EH (cell line): Measurements from ENCODE around the gene PPARD.
"Not testable (repeated sequence)": the region's sequence is repeated elsewhere in the genome, so short reads cannot be mapped to it uniquely, and the experiment has no call there.

Experiments
- DNase-seq: peaks from one replicate; pipeline ENCODE4 v3.0.0-alpha.2; 2015; ENCODE audit warnings: low read depth

The PPARD gene

DNA sequence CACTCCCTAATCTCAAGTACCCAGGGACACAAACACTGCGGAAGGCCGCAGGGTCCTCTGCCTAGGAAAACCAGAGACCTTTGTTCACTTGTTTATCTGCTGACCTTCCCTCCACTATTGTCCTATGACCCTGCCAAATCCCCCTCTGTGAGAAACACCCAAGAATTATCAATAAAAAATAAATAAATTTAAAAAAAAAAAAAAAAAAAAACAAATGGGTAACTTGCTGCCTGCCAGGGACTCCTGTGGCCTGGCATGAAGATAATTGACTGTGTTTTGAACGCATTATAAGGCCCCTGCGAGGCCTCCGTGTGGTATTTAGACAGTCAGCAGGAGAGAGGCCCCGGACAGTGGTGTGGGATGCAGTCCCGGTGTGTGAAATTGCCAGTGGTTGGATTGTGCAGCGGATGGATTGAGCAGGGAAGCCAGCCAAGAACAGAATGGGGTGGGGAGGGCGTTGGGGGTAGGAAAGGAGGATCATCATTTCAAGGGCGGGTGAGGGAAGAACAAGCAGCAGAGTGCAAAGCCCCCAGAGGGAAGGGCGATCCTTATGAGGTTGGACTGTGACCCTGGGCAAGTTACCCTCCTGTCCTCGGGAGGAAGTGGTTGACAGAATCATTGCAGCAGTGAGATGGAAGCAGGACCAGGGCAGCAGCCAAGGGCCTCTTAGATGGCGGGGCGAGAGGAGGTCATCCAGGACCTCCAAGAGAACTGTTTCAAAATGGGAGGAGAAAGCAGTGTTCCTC lies 43.3 kb downstream of the PPARD start:
- peak; percentile 65 for DNase-seq

DNA sequence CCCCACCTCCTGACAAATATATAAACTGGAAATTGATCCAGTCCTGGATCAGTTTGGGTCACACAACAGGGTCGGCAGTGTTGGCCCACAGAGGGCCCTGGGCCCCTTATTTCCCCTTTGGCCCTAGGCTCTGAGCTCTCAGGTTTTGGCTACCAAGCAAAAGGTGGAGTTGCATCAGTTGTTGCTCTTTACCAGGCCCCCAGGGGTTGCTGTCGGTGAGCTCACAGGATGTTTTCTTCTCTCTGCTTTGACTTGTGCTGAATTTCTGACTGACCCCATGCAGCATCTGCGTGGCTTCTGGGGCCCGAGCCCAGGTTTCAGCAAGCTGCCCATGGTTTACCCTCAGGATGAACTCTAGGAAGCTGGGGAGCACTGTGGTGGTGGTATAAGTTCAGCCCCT lies 44.6 kb downstream of the PPARD start:
- DNase-seq, result no peak

DNA sequence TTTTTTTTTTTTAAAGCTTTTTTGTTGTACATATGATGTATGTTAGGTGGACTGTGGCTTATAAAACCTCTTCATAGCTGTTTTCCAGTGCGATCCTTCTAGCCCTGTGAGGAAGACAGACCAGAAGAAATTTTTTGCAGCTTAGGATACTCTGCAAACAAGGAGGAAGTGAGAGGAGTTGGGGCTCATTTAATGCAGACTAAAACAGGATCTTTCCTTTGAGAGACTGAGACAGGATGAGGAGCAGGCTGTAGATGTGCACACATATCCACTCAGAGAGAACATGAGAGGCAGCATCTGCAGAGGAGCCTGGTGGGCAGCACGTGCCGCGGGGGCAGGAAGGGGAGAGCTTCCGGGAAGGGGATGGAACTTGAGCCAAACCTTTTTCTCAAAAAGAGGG lies 45.7 kb downstream of the PPARD start:
- no peak for DNase-seq

DNA sequence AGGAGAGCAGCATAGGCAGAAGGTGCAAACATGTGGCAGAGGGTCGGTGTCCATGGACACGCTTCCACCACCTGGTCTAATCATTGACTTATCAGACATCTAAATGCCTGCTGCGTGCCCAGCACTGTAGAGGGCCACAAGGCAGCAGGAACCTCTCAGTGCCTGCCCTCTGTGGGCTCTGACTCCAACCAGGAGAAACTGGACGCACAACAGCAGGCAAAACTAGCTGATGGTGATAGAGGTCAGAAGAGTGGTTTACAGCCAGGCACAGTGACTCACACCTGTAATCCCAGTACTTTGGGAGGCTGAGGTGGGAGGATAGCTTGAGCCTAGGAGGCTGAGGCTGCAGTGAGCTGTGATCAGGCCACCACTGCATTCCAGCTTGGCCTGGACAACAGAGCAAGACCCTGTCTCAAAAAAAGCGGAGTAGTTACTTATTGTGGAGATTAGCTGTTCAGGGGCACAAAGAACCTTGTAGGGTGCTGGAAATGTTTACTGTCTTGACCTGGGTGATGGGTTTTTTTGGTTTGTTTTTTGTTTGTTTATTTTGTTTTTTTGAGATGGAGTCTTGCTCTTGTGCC lies 46.5 kb downstream of the PPARD start:
- DNase-seq, result no peak

DNA sequence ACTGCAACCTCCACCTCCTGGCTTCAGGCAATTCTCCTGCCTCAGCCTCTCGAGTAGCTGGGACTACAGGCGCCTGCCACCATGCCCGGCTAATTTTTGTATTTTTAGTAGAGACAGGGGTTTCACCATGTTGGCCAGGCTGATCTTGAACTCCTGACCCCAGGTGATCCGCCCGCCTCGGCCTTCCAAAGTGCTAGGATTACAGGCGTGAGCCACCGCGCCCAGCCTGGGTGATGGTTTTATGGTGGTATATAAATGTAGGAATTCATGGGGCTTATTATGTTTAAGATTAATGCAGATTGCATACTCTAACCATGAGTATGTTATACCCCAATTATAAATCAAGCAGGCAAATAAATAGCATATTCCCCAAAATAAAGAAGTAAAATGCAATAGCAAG lies 47.0 kb downstream of the PPARD start:
- not testable (repeated sequence) for DNase-seq

DNA sequence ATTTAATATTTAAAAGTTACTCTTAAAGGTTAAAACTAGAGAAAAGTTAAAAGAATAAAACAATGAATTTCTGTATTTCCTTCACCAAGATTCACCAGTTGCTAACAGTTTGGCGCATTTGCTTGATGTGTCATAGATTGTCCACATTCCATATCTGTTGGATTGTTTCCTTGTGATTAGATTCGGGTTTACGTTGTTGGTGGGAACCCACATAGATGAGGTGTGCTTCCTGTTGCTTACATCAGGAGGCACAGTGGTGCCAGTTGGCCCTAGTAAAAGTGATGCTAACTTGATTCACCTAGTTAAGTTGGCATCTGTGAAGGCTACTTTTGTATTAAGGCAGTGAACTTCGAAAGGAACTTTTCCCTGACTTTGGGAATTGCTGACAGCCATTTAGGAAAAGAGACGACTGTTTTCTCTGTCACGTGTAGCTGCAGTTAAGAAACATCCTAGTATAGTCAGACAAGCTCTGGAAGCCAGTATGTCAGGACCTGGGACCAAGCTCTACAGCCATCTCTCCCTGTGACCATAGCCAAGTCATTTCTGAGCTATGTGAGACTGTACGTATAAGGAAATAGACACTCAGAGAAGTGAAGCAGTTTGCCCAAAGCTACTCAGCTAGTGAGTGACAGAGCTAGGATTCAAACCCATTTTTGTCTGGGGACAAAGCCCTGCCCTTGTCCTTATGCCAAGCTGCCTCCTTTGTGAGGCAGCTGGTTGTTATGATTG lies 49.0 kb downstream of the PPARD start:
- peak; percentile 94 for DNase-seq

DNA sequence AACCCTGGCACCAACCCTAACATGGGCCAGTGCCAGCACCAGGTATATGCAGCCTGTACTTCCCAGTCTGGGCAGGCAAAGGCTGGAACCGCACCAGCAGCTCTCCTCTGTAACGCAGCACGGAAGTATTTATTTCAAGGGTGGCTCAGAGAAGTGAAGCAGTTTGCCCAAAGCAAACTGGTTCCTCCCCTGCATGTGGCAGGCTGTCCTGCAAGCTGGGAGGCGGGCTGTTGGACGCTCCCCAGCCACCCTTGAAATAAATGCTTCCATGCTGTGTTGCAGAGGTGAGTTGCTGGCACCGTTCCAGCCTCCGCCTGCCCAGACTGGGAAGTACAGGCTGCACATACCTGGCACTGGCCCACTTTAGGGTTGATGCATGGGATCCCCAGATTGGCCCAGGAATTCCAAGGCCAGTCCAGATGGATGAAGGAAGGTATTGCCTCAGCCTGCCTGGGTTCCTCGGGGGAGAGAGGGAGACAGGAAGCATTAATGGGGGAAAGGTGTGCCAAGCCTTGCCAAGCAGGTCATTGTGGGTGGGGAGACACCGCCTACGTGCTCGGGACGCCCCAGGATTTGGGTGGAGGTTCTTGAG lies 49.8 kb downstream of the PPARD start:
- DNase-seq, result no peak

DNA sequence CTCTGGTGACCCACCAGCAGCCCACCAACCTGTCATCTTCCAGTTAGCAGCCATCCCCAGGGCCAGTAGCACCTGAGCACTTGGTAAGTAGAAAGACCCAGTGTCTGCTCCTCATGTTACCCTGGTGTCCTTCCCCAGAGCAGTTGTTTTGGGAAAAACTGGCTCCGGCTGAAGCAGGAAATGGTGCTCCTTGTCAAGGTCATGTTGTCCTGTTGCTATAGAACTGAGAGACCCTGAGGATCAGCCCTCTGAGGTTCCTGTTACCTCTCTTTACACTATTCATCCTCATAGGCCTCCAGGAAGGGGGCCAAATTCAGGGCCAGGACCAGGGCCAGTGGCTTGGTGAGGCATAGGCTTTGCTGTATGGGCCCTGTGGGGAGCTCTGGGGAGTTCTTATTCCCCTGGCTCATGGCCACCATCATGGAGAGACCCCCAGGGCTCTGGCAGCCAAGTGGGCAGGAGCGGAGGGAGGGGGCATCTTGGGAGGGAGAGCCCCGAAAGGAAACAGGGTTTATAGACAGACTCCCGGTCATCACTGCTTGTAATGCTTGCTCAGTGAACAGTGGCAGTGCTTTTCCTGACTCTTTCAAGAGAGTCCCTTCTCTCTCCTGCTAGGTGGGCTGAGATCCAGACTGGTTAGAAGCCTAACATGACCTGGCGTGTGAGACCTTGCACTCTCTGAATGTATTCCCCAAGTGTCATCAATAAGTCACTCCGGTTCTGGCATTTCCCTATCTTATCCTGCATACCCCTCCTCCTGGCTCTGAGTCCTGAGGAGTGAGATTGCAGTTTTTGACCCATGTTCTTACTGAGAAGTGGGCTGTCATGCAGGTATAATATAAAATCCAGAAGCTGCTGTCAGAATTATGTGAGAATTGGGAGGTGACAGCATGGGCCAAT lies 50.7 kb downstream of the PPARD start:
- DNase-seq, result peak; percentile 15

DNA sequence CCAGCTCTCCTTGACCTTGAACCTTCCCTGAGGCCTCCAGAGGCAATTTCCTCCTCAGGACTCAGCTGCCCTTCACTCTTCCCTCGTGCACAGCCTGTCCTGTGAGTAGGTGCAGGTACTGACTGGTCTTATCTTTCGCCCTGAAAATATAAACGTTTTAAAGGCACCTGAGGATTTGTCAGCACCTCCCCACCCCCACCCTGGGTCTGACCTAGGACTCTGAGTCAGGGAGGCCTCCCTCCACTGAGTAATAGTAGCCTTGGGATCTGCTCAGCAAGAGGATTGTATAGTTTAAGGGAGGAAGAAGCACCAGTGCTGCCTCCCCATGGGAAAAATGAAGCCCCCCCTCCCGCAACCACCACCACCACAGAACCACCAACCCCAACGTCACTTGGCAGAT lies 54.6 kb downstream of the PPARD start:
- no peak for DNase-seq

DNA sequence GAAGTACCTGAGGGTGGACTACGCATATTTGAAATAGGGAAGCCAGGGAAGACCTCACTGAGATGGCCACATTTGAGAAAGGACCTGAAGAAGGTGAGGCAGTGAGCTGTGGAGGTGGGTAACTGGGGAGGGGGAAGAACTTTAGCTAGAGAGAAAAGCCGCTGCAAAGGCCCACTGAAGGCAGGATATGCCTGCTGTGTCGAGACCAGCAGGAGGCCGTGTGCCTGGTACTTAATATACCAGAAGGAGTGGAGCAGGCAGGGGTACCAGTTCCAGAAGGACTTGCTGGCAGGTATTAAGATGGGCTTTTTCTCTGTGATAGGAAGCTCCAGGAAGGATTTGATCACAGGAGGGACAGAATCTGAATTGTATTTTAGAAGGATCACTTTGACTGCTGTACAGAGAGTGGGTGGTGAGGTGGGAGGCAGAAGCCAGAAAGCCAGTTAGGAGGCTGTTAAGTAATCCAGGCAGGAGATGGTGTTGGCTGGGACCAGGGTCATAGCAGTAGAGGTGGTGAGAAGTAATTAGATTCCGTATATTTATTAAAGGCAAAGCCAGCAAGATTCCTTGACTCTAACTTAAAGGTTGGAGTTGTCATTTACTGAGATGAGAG lies 55.6 kb downstream of the PPARD start:
- DNase-seq, result no peak

DNA sequence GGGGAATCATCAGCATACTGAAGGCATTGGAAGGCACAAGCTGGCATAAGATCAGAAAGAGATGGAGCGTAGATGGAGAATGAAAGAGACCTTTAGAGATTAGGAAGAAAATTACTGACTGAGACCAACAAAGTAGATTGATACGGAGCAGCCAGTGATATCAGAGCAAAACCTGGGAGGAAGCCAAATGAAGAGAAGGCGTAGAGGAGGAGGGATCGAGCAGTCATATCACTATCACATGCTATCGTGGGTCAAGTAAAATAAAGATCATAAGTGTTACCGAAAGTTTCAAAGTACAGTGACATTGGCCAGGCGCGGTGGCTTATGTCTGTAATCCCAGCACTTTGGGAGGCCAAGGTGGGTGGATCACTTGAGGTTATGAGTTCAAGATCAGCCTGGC lies 56.2 kb downstream of the PPARD start:
- no peak for DNase-seq

DNA sequence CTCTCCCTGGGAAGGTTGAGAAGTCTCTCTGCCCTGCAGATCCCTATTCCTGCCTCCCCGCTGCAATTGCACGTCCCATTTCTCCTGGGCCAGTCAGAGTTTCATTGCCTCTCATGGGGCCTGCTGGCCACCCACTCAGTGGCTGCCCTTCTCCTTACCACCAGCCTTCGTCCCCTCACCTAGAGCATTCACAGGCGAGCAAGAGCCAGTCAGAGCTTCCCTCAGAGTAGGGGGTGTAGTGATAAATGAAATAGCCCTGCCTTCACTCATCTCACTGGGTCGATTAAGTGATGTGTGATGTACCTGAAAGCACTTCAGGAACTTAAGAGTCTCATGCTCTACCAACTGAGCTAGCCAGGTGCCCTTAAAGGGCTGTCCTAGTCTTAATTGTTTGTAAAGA lies 57.8 kb downstream of the PPARD start:
- no peak for DNase-seq

DNA sequence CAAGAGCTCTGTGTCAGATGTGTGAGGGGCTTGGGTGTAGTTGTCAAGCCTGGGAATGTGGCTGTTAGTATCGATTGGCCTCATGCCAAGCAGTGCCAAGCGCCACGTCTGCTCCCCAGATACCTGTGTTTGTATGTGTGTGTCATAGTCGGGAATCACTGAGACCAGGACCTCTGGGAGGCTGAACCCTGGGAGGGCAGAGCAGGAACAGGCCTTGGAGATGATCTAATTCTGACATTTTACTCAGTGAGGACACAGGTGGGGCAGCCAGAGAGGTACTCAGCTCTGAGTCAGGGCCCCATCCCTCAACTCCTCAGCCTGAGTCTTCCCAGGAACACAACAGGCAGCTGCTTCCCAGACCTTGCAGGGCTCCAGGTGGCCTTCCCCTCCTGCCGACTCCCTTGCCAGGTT lies 58.5 kb downstream of the PPARD start:
- no peak for DNase-seq

DNA sequence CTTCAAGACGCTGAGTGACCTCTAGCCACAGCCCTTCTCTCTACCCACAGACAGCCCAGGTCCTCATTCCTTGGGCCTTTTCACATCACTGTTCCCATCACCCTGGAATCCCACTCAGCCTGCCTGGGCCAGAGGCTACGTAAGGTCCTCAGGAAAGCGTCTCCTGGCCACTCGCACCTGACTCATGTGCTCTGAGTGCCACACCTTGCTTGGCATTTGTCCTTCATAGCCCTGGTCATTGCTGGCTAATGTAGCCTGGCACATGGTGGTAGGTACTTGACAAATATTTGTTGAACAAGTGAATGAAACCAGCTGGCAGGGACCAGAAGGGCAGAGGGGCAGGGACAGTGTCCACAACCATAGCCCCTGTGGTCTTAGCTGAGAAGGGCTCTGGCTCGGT lies 59.2 kb downstream of the PPARD start:
- DNase-seq, result no peak

DNA sequence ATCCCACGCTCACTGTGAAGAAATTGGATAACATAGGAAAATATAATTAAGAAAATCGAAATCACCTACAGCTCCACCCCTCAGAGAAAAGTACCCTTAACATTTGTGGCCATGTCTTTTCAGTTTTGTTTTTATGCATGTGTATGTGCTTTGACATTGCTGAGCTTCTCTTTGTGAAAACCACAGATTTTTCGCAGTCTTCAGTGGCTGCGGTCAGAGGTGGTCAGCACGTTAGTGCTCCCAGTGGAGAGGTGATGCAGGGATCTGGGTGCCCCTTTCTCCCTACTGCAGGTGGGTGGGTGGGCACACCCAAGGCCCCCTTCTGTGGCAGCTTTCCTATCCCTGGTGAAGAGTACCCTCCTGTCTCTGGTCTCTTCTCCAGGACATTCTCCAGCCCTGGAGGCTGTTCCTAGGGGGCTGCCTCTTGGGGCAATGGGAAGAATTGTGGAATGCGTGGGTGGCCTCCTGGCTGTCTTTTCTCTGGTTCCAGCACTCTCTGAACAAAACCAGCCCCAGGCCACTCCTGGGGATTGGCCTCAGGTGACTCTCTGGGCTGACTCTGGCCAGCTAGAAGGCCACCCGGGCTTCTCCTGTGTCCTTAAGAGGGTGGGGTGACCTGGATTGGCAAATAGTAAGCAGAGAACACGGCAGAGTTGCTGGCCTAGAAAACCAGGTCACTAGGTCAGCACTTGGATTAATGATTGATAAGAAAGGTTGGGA lies 59.9 kb downstream of the PPARD start:
- DNase-seq, result no peak

DNA sequence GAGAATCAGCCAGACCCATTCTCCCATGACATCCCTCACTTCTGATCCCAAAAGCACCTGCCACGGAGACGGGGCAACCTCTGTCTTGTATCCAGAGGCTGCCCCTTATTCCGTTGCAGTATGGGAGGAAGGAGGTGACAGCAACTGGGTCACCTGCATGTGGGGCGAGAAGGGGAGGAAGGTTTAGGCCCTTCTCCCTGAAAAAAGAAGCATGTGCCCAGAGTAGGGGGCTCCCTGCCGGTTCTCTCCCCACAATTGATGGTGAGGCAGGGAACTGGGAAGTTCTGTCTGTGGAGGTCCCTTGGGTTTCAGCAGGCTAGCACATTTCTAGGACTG lies 60.5 kb downstream of the PPARD start:
- no peak for DNase-seq

DNA sequence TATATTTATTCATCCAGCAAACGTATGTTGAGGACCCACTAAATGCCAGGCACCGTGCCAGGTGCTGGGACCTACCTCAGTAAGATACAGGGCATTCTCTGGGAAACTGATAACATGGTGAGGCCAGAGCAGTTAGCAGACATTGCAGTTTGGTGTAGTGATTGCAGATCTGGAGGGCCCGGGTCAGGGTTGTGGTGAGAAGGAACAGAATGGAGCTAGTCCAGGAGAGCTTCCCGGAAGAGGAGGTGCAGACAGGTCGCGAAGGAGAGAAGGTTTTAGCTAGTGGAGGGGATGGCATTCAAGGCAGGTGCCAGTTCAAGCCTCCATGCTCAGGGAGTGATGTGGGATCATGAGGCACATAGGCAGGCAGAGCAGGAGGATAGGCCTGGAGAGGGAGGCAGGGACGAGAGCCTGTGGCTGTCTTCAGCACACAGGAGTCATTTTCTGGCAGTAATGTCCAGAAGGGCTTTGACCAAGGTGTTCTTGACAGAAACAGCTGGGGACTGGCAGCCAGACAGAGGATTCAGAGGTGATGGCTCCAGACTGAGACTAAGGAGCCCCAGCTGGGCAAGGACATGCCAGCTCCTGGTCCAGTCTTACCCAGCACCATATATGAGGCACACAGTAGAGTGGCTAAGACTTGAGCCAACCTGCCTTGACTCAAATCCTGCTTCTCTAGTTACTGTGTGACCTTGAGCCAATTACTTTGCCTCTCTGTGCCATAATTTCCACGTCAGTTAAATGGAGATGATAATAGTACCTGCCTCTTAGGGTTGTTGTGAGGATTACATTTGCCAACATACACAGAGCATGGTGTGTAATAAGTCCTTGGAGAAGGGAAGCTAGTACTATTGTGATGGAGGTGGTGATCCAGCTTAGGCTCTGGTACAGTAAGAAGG lies 61.4 kb downstream of the PPARD start:
- no peak for DNase-seq

DNA sequence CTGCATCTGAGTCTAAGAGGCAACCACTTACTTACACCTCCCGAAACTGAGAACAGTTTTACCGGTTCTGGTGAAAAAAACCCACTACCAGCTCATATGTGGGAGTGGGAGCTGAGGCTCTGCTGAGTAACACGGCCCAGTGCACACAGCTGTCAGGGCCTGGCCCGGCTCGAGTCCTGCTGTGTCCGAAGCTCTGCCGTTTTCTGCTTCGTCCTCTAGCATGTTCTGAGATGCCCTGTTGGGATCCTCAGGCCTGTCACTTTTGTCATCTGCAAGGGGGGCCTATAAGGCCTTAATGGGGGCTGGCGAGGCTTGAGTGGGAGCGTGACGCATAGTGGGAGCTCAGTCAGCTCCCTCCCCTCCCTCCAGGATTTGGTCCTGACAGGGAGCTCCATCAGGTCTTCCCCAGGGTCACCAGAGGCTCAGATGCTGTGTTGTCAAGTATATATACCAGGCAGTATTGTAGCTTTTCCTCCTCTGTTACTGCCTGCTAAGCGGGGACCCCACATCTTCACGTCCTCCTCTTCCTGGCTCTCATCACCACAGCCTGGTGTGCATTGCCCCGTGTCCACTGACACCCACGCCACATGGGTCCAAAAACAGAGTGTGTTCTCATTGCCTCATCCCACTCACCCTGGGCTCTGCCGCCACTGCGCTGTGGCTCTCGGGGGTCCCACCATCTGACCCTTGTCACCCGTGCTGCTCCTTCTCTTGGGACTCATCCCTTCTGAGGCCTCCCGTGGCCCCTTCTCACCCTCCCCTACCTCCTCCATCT lies 64.5 kb downstream of the PPARD start:
- no peak for DNase-seq

DNA sequence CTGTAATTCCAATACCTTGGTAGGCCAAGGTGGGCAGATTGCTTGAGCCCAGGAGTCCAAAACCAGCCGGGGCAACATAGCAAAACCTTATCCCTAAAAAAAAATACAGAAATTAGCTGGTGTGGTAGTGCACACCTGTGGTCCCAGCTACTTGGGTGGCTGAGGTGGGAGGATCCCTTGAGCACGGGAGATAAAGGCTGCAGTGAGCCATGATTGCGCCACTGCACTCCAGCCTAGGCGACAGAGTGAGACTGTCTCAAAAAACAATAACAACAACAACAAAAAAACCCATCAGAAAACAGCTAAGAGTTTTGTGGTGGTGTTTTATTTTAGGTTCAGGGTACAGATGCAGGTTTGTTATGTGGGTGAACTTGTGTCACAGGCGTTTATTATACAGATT lies 66.9 kb downstream of the PPARD start:
- no peak for DNase-seq
